Psoas muscle (tissue), 8 donors: ENCODE results near the gene MID1. TPM values are rescaled to one million over a fixed set of nuclear protein-coding genes. Genes with fewer than 3 reads are reported as not detected.

Experiments used
- ATAC-seq, 4 donors: fragments of 200-7000 bp; cut with Tn5 transposase; one replicate each; pipeline ENCODE4 v1.9.1; 2020; ENCODE audit warnings: moderate library complexity in 3 of 4, mild to moderate bottlenecking in 2 of 4
- DNase-seq, 2 donors: peaks; one replicate each; pipeline ENCODE4 v3.0.0-alpha.2; 2020
- H3K27ac ChIP-seq: fragments of 200-600 bp; one replicate; pipeline ENCODE4 v1.8.0; 2022
- H3K27me3 ChIP-seq, 3 donors: fragments of 200-600 bp in 1 of 3; one replicate each; pipeline versions ENCODE4 v1.6.1 to v1.8.0; 2013 to 2022; ENCODE audit warnings: low read length in 2 of 3, mild to moderate bottlenecking in 2 of 3, moderate library complexity in 1 of 3; ENCODE audit not compliant: insufficient read depth in 3 of 3
- H3K36me3 ChIP-seq, 2 donors: fragments of 200-600 bp in 1 of 2; one replicate each; pipeline versions ENCODE4 v1.6.1 to v1.8.0; 2013 to 2022; ENCODE audit warnings: low read depth in 1 of 2, mild to moderate bottlenecking in 1 of 2, moderate library complexity in 1 of 2; ENCODE audit not compliant: insufficient read depth in 1 of 2
- H3K4me1 ChIP-seq: fragments of 200-600 bp; one replicate; pipeline ENCODE4 v1.8.0; 2022
- H3K4me3 ChIP-seq: fragments of 200-600 bp; one replicate; pipeline ENCODE4 v1.8.0; 2022; ENCODE audit warnings: mild to moderate bottlenecking
- H3K9me3 ChIP-seq: fragments of 200-600 bp; one replicate; pipeline ENCODE4 v1.8.0; 2022
- CTCF ChIP-seq: fragments of 200-600 bp; IDR thresholded peaks from one replicate; pipeline ENCODE4 v1.8.0; 2022; ENCODE audit warnings: antibody characterized with exemption
- WGBS, 3 donors: extraction: QIAGEN DNeasy Blood & Tissue Kit; methylation state at CpG; one replicate each; pipeline versions ENCODE4 v1.1.6 to v1.1.7; 2013; 5-methylcytosine and 5-hydroxymethylcytosine counted together
- intact Hi-C, 2 donors: fragments of 100-400 bp; cut with DNase I; formaldehyde crosslinking; loops; one replicate each; pipeline versions ENCODE4 v1.11.0 to v1.14.2; 2022
- polyA plus RNA-seq, 3 donors: library from polyadenylated mRNA; stranded (reverse); fragments of 200-250 nt; gene quantifications; one replicate each; pipeline ENCODE4 v1.2.3, GENCODE V29; 2013
- total RNA-seq, 4 donors: library from RNA; stranded (reverse); fragmentation: NEBNext Ultra II Directional in 2 of 4; extraction: Animal tissue kit (Norgen Biotek cat#: 25700) in 2 of 4; gene quantifications; one replicate each; pipeline versions ENCODE4 v1.2.1 to v1.2.4, GENCODE V29; 2021 to 2023
- donor health status: healthy with polysubstance abuse.
- donor health status: DM: no; HTN: no; CAD: no; lungs with moderate emphysema.
- donor health status: Bipolar disorder and iron deficiency.
- donor health status: healthy.
- donor health status: DM: yes; HTN: yes; CAD: no.
- donor health status: DM: no; HTN: no; CAD: no.
- donor health status: DM: no; HTN: no; CAD: no.
- donor health status: DM: yes; HTN: yes; CAD: no.

The MID1 gene
- total and polyA plus RNA-seq, 7 donors = 0.28 to 1.6 (median 0.90) TPM

- Histone ChIP-seq H3K4me1 (no peaks in the 10 kb centered on the region), H3K27ac (no peak overlapping the region), H3K36me3 (no peaks in the 10 kb centered on the region), H3K9me3 (no peaks in the 10 kb centered on the region), H3K27me3 (no peaks in the 10 kb centered on the region), H3K4me3 (no peak overlapping the region)
- ATAC-seq (no peak), DNase-seq (no peak)
- intact Hi-C loops = no loop called here
- WGBS, 3 donors = 47 to 93% (median 82%) methylated on average over 2 of the region's 2 CpGs
- no peak for TF ChIP-seq CTCF
These were observed 176.2 kb downstream of the MID1 start for GRCh38 chrX:10444204-10444603.

GRCh38 chrX:10441464-10441863, 178.9 kb downstream of the MID1 start:
- 56 to 68% (median 67%) methylated on average over 1 of the region's 1 CpG for WGBS, 3 donors
- intact Hi-C loops = no loop called here

GRCh38 chrX:10433296-10433965, 187.0 kb downstream of the MID1 start:
- no peak for TF ChIP-seq CTCF
- ATAC-seq = no peak
- Histone ChIP-seq H3K9me3 (no peaks in the 10 kb centered on the region), H3K27me3 (no peaks in the 10 kb centered on the region), H3K36me3 (no peaks in the 10 kb centered on the region), H3K4me3 (no peak overlapping the region), H3K4me1 (no peaks in the 10 kb centered on the region), H3K27ac (no peak overlapping the region)
- DNase-seq = no peak
- WGBS, 3 donors = 40 to 52% (median 43%) methylated on average over 8 of the region's 8 CpGs
- intact Hi-C loops = no loop called here

More at GRCh38 chrX:10441464-10441863, 178.9 kb downstream of the MID1 start:
- DNase-seq = no peak
- no peak for ATAC-seq
- TF ChIP-seq CTCF = no peak
- no peaks in the 10 kb centered on the region for H3K9me3 ChIP-seq
- H3K36me3 ChIP-seq = no peaks in the 10 kb centered on the region
- H3K4me1 ChIP-seq = no peaks in the 10 kb centered on the region
- no peaks in the 10 kb centered on the region for H3K27me3 ChIP-seq
- no peak overlapping the region for H3K4me3 ChIP-seq
- H3K27ac ChIP-seq = no peak overlapping the region

- Histone ChIP-seq H3K9me3 (no peaks in the 10 kb centered on the region), H3K27ac (no peak overlapping the region), H3K36me3 (no peaks in the 10 kb centered on the region), H3K4me1 (no peaks in the 10 kb centered on the region), H3K27me3 (no peaks in the 10 kb centered on the region), H3K4me3 (no peak overlapping the region)
- 59 to 81% (median 77%) methylated on average over 5 of the region's 5 CpGs for WGBS, 3 donors
- TF ChIP-seq CTCF = no peak
- intact Hi-C loops = no loop called here
- DNase-seq = no peak
- ATAC-seq = no peak
These were observed 190.5 kb downstream of the MID1 start for GRCh38 chrX:10429908-10430307.

DNA sequence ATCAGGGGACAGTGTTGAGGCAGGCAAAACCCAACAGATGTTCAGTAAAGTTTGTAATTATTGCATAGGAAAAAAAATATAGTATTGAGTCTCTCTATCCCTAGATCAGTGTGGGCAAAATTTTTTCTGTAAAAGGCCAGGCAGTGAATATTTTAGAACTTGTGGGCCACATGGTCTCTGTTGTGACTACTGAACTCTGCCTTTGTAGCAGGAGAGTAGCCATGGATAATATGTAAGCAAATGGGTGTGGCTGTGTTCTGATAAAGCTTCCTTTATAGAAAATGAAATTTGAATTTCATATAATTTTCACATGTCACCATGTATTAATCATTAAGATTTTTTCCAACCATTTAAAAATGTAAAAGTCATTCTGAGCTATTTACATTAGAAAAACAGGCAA, 193.1 kb downstream of the MID1 start:
- H3K9me3 ChIP-seq = peaks cover 11% of the 10 kb centered on the region
- DNase-seq = no peak
- H3K4me3 ChIP-seq = no peak overlapping the region
- H3K36me3 ChIP-seq = no peaks in the 10 kb centered on the region
- no peak for ATAC-seq
- H3K4me1 ChIP-seq = no peaks in the 10 kb centered on the region
- TF ChIP-seq CTCF = no peak
- intact Hi-C loops = no loop called here
- no peaks in the 10 kb centered on the region for H3K27me3 ChIP-seq
- no peak overlapping the region for H3K27ac ChIP-seq
